ENCODE data around the gene DDX43.

DNA sequence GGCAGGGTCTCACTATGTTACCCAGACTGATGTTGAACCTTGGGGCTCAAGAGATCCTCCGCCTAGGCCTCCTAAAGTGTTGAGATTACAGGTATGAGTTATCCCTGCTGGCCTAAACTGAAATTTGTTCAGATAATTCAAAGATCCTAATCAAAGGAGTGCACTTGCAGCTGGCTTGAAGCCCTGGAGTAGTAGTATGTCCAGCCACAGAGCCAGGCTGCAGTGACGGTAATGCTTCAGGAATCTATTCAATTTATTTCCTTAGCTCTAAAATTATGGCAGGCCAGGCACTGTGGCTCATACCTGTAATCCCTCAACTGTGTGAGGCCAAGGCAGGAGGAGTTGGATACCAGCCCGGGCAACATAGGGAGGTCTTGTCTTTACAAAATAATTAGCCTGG lies 1.4 kb upstream of the DDX43 start:
- TF ChIP-seq, protein P1, sequence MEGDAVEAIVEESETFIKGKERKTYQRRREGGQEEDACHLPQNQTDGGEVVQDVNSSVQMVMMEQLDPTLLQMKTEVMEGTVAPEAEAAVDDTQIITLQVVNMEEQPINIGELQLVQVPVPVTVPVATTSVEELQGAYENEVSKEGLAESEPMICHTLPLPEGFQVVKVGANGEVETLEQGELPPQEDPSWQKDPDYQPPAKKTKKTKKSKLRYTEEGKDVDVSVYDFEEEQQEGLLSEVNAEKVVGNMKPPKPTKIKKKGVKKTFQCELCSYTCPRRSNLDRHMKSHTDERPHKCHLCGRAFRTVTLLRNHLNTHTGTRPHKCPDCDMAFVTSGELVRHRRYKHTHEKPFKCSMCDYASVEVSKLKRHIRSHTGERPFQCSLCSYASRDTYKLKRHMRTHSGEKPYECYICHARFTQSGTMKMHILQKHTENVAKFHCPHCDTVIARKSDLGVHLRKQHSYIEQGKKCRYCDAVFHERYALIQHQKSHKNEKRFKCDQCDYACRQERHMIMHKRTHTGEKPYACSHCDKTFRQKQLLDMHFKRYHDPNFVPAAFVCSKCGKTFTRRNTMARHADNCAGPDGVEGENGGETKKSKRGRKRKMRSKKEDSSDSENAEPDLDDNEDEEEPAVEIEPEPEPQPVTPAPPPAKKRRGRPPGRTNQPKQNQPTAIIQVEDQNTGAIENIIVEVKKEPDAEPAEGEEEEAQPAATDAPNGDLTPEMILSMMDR (conservative IDR thresholded peaks at IDR 0.05; ENCODE audit: low read depth, low read length): no peak
- TF ChIP-seq POLR2A (IDR thresholded peaks at IDR 0.05; ENCODE audit: low read depth, low read length): no peak
- TF ChIP-seq CEBPB (IDR thresholded peaks at IDR 0.05; ENCODE audit: low read depth, low read length): no peak
- no peak for TF ChIP-seq RAD21 (IDR thresholded peaks at IDR 0.05; ENCODE audit: low read length)
- no peak for TF ChIP-seq BHLHE40 (IDR thresholded peaks at IDR 0.05; ENCODE audit: low read depth, low read length)
- TF ChIP-seq CHD1 (IDR thresholded peaks at IDR 0.05; ENCODE audit: low read depth, low read length): no peak
- TF ChIP-seq MAZ (IDR thresholded peaks at IDR 0.05; ENCODE audit: borderline replicate concordance, low read depth, low read length): no peak
- no peak for TF ChIP-seq RCOR1 (IDR thresholded peaks at IDR 0.05; ENCODE audit: insufficient replicate concordance, low read length)
- TF ChIP-seq, protein P2, sequence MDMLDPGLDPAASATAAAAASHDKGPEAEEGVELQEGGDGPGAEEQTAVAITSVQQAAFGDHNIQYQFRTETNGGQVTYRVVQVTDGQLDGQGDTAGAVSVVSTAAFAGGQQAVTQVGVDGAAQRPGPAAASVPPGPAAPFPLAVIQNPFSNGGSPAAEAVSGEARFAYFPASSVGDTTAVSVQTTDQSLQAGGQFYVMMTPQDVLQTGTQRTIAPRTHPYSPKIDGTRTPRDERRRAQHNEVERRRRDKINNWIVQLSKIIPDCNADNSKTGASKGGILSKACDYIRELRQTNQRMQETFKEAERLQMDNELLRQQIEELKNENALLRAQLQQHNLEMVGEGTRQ (IDR thresholded peaks at IDR 0.05; ENCODE audit: low read depth, low read length): no peak
- no peak for TF ChIP-seq SMC3 (IDR thresholded peaks at IDR 0.05; ENCODE audit: low read depth, low read length)

Measured in IMR-90 (cell line).